MCF 10A (cell line): ENCODE results near the gene DOK5. TPM values are rescaled to one million over a fixed set of nuclear protein-coding genes. Genes with fewer than 3 reads are reported as not detected.

Experiments
- BruUV-seq: library from RNA; stranded (reverse); fragments of 400-500 nt; replicated peaks from 2 replicates; lab custom pipeline; 2021; lab: Mats Ljungman, UMichigan
- CTCF ChIA-PET: fragments of 300-600 bp; sonication (Branson Sonifier 250); formaldehyde crosslinking; extraction: SDS; loops from one replicate; lab custom pipeline; 2021; ENCODE audit warnings: antibody characterized with exemption, inconsistent platforms; lab: Yijun Ruan, JAX
- POLR2A ChIA-PET: fragments of 300-600, 350-650 bp; sonication (Branson Sonifier 250); formaldehyde crosslinking; extraction: SDS; loops from one replicate; lab custom pipeline; 2020; ENCODE audit warnings: antibody characterized with exemption, inconsistent platforms; lab: Yijun Ruan, JAX
- DNase-seq: peaks from one replicate; pipeline ENCODE4 v3.0.0-alpha.2; 2018; ENCODE audit not compliant: unreplicated experiment
- H3K27ac Mint-ChIP-seq: one replicate; pipeline ENCODE4 v1.8.0; 2022; ENCODE audit warnings: mild to moderate bottlenecking, low read depth, mixed read lengths; ENCODE audit not compliant: unreplicated experiment
- H3K27me3 Mint-ChIP-seq: one replicate; pipeline ENCODE4 v1.8.0; 2022; ENCODE audit warnings: mixed read lengths; ENCODE audit not compliant: insufficient read depth, unreplicated experiment
- H3K36me3 Mint-ChIP-seq: one replicate; pipeline ENCODE4 v1.8.0; 2022; ENCODE audit warnings: mild to moderate bottlenecking, moderate library complexity, mixed read lengths; ENCODE audit not compliant: insufficient read depth, unreplicated experiment
- H3K4me1 Mint-ChIP-seq: one replicate; pipeline ENCODE4 v1.8.0; 2022; ENCODE audit warnings: mixed read lengths; ENCODE audit not compliant: insufficient read depth, unreplicated experiment
- H3K4me3 Mint-ChIP-seq: one replicate; pipeline ENCODE4 v1.8.0; 2022; ENCODE audit warnings: mild to moderate bottlenecking, moderate library complexity, mixed read lengths; ENCODE audit not compliant: unreplicated experiment
- H3K9me3 Mint-ChIP-seq: one replicate; pipeline ENCODE4 v1.8.0; 2022; ENCODE audit warnings: mixed read lengths; ENCODE audit not compliant: unreplicated experiment
- CTCF ChIP-seq: fragments of 200-600 bp; IDR thresholded peaks from one replicate; pipeline ENCODE4 v1.8.0; 2022; ENCODE audit warnings: antibody characterized with exemption, mild to moderate bottlenecking; ENCODE audit not compliant: unreplicated experiment
- intact Hi-C: fragments of 100-400 bp; cut with micrococcal nuclease; formaldehyde crosslinking; loops from 2 replicates; pipeline ENCODE4 v1.14.1; 2022
- total RNA-seq: library from RNA; stranded (reverse); gene quantifications from 2 replicates; pipeline ENCODE4 v1.2.3, GENCODE V29; 2022

Gene DOK5
- total RNA-seq, 1 experiment from 2014 or later = not detected

GRCh38 chr20:54514028-54514607 lies 38.7 kb downstream of the DOK5 start:
- no peaks in the 10 kb centered on the region for H3K9me3 Mint-ChIP-seq
- DNase-seq = no peak
- BruUV-seq = no TSS peak
- no peaks in the 10 kb centered on the region for H3K4me1 Mint-ChIP-seq
- no peaks in the 10 kb centered on the region for H3K36me3 Mint-ChIP-seq
- H3K27me3 Mint-ChIP-seq = peaks cover 34% of the 10 kb centered on the region
- no peak overlapping the region for H3K4me3 Mint-ChIP-seq
- ChIA-PET CTCF (interaction anchor here (0.7 to 1.3 kb wide), 2 partner anchors 11 to 232 kb away, joined by 3 read pairs; no protein-coding TSS in a partner anchor), POLR2A (interaction anchor here (0.6 kb wide), 1 partner anchor 90 kb away, joined by 3 read pairs; no protein-coding TSS in a partner anchor)
- H3K27ac Mint-ChIP-seq = no peak overlapping the region
- intact Hi-C loops = no loop called here
- no peak for TF ChIP-seq CTCF

GRCh38 chr20:54515793-54516628 lies 40.6 kb downstream of the DOK5 start:
- no peaks in the 10 kb centered on the region for H3K9me3 Mint-ChIP-seq
- ChIA-PET CTCF (interaction anchor here (0.6 to 1.6 kb wide), 2 partner anchors 132 to 152 kb away, joined by 3 read pairs; no protein-coding TSS in a partner anchor), POLR2A (no interaction called here)
- no peak for TF ChIP-seq CTCF
- H3K36me3 Mint-ChIP-seq = no peaks in the 10 kb centered on the region
- H3K4me3 Mint-ChIP-seq = no peak overlapping the region
- H3K4me1 Mint-ChIP-seq = no peaks in the 10 kb centered on the region
- peaks cover 49% of the 10 kb centered on the region for H3K27me3 Mint-ChIP-seq
- H3K27ac Mint-ChIP-seq = no peak overlapping the region
- no peak for DNase-seq
- BruUV-seq = no TSS peak
- intact Hi-C loops = no loop called here

GRCh38 chr20:54517241-54517975 lies 42.0 kb downstream of the DOK5 start:
- CTCF ChIA-PET = interaction anchor here (0.6 to 1.6 kb wide), 3 partner anchors 9 to 159 kb away, joined by 3 to 5 read pairs (median 3); no protein-coding TSS in a partner anchor
- POLR2A ChIA-PET = no interaction called here
- H3K27ac Mint-ChIP-seq = no peak overlapping the region
- TF ChIP-seq CTCF = no peak
- H3K9me3 Mint-ChIP-seq = no peaks in the 10 kb centered on the region
- peaks cover 63% of the 10 kb centered on the region for H3K27me3 Mint-ChIP-seq
- no TSS peak for BruUV-seq
- intact Hi-C loops = no loop called here
- no peak overlapping the region for H3K4me3 Mint-ChIP-seq
- H3K4me1 Mint-ChIP-seq = no peaks in the 10 kb centered on the region
- H3K36me3 Mint-ChIP-seq = no peaks in the 10 kb centered on the region
- DNase-seq = no peak

- CTCF ChIA-PET = interaction anchor here (0.9 to 1.0 kb wide), 2 partner anchors 11 to 317 kb away, joined by 3 read pairs; partner anchors contain the start of gene PFDN4
- BruUV-seq = no TSS peak
- intact Hi-C loops = no loop called here
- Mint-ChIP-seq H3K4me3 (no peak overlapping the region), H3K36me3 (no peaks in the 10 kb centered on the region), H3K27me3 (peaks cover 81% of the 10 kb centered on the region), H3K4me1 (no peaks in the 10 kb centered on the region), H3K27ac (no peak overlapping the region), H3K9me3 (no peaks in the 10 kb centered on the region)
- no peak for DNase-seq
- POLR2A ChIA-PET = no interaction called here
- no peak for TF ChIP-seq CTCF
These were observed 49.5 kb downstream of the DOK5 start for GRCh38 chr20:54524849-54525248.
